ENCODE results near the gene CCDC195.

DNA sequence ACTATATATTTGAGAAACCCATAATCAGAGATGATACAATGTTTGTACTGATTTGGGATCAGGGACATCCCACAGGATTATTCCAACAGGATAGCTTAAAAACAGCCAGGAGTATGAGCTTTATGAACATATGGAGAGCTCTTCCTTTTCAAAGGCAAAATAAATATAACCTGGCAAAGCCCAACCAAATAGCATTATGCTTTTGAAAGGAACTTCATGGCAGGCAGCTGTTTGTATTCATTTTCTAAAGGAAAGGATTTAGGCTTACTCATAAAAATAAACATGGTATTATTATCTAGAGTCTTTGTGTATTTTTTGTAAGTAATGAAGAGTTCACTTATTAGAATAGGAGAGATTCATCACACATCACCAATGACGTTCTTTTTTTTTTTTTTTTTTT, 44.4 kb downstream of the CCDC195 start:
- TF ChIP-seq, protein P1, sequence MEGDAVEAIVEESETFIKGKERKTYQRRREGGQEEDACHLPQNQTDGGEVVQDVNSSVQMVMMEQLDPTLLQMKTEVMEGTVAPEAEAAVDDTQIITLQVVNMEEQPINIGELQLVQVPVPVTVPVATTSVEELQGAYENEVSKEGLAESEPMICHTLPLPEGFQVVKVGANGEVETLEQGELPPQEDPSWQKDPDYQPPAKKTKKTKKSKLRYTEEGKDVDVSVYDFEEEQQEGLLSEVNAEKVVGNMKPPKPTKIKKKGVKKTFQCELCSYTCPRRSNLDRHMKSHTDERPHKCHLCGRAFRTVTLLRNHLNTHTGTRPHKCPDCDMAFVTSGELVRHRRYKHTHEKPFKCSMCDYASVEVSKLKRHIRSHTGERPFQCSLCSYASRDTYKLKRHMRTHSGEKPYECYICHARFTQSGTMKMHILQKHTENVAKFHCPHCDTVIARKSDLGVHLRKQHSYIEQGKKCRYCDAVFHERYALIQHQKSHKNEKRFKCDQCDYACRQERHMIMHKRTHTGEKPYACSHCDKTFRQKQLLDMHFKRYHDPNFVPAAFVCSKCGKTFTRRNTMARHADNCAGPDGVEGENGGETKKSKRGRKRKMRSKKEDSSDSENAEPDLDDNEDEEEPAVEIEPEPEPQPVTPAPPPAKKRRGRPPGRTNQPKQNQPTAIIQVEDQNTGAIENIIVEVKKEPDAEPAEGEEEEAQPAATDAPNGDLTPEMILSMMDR (IDR thresholded peaks at IDR 0.05; ENCODE audit: insufficient read depth, low read length, poor library complexity, severe bottlenecking) = no peak
- no peak for TF ChIP-seq EZH2phosphoT487 (conservative IDR thresholded peaks at IDR 0.05; ENCODE audit: low read length)
